Psoas muscle (tissue), 8 donors: ENCODE data around the gene SCTR. TPM values are rescaled to one million over a fixed set of nuclear protein-coding genes. Genes with fewer than 3 reads are reported as not detected.

ENCODE experiments used
- ATAC-seq, 4 donors: fragments of 200-7000 bp; cut with Tn5 transposase; one replicate each; pipeline ENCODE4 v1.9.1; 2020; ENCODE audit warnings: moderate library complexity in 3 of 4, mild to moderate bottlenecking in 2 of 4
- DNase-seq, 2 donors: peaks; one replicate each; pipeline ENCODE4 v3.0.0-alpha.2; 2020
- H3K27ac ChIP-seq: fragments of 200-600 bp; one replicate; pipeline ENCODE4 v1.8.0; 2022
- H3K27me3 ChIP-seq, 3 donors: fragments of 200-600 bp in 1 of 3; one replicate each; pipeline versions ENCODE4 v1.6.1 to v1.8.0; 2013 to 2022; ENCODE audit warnings: low read length in 2 of 3, mild to moderate bottlenecking in 2 of 3, moderate library complexity in 1 of 3; ENCODE audit not compliant: insufficient read depth in 3 of 3
- H3K36me3 ChIP-seq, 2 donors: fragments of 200-600 bp in 1 of 2; one replicate each; pipeline versions ENCODE4 v1.6.1 to v1.8.0; 2013 to 2022; ENCODE audit warnings: low read depth in 1 of 2, mild to moderate bottlenecking in 1 of 2, moderate library complexity in 1 of 2; ENCODE audit not compliant: insufficient read depth in 1 of 2
- H3K4me1 ChIP-seq: fragments of 200-600 bp; one replicate; pipeline ENCODE4 v1.8.0; 2022
- H3K4me3 ChIP-seq: fragments of 200-600 bp; one replicate; pipeline ENCODE4 v1.8.0; 2022; ENCODE audit warnings: mild to moderate bottlenecking
- H3K9me3 ChIP-seq: fragments of 200-600 bp; one replicate; pipeline ENCODE4 v1.8.0; 2022
- CTCF ChIP-seq: fragments of 200-600 bp; IDR thresholded peaks from one replicate; pipeline ENCODE4 v1.8.0; 2022; ENCODE audit warnings: antibody characterized with exemption
- WGBS, 3 donors: extraction: QIAGEN DNeasy Blood & Tissue Kit; methylation state at CpG; one replicate each; pipeline versions ENCODE4 v1.1.6 to v1.1.7; 2013; 5-methylcytosine and 5-hydroxymethylcytosine counted together
- intact Hi-C, 2 donors: fragments of 100-400 bp; cut with DNase I; formaldehyde crosslinking; loops; one replicate each; pipeline versions ENCODE4 v1.11.0 to v1.14.2; 2022
- polyA plus RNA-seq, 3 donors: library from polyadenylated mRNA; stranded (reverse); fragments of 200-250 nt; gene quantifications; one replicate each; pipeline ENCODE4 v1.2.3, GENCODE V29; 2013
- total RNA-seq, 4 donors: library from RNA; stranded (reverse); fragmentation: NEBNext Ultra II Directional in 2 of 4; extraction: Animal tissue kit (Norgen Biotek cat#: 25700) in 2 of 4; gene quantifications; one replicate each; pipeline versions ENCODE4 v1.2.1 to v1.2.4, GENCODE V29; 2021 to 2023
- donor health status: healthy with polysubstance abuse.
- donor health status: DM: no; HTN: no; CAD: no; lungs with moderate emphysema.
- donor health status: Bipolar disorder and iron deficiency.
- donor health status: healthy.
- donor health status: DM: yes; HTN: yes; CAD: no.
- donor health status: DM: no; HTN: no; CAD: no.
- donor health status: DM: no; HTN: no; CAD: no.
- donor health status: DM: yes; HTN: yes; CAD: no.

Gene SCTR
- total and polyA plus RNA-seq, 7 donors, result 0.12 to 1.3 (median 0.57) TPM; not detected in 4

GRCh38 chr2:119462574-119462973 is 61.7 kb downstream of the SCTR start:
- no peak for DNase-seq
- 93 to 95% (median 95%) methylated on average over 6 to 7 of the region's 7 CpGs for WGBS, 3 donors

GRCh38 chr2:119461811-119462210 is 62.5 kb downstream of the SCTR start:
- DNase-seq (no peak), ATAC-seq (no peak)
- 91 to 95% (median 95%) methylated on average over 5 of the region's 5 CpGs for WGBS, 3 donors
- Histone ChIP-seq H3K36me3 (no peaks in the 10 kb centered on the region), H3K4me1 (no peaks in the 10 kb centered on the region), H3K27me3 (no peaks in the 10 kb centered on the region), H3K4me3 (no peak overlapping the region), H3K9me3 (no peaks in the 10 kb centered on the region), H3K27ac (no peak overlapping the region)
- intact Hi-C loops, result no loop called here
- TF ChIP-seq CTCF, result no peak

More at GRCh38 chr2:119462574-119462973, 61.7 kb downstream of the SCTR start:
- no peak for ATAC-seq
- Histone ChIP-seq H3K36me3 (no peaks in the 10 kb centered on the region), H3K4me3 (no peak overlapping the region), H3K27ac (no peak overlapping the region), H3K9me3 (no peaks in the 10 kb centered on the region), H3K27me3 (no peaks in the 10 kb centered on the region), H3K4me1 (no peaks in the 10 kb centered on the region)
- intact Hi-C loops, result no loop called here
- no peak for TF ChIP-seq CTCF

GRCh38 chr2:119460076-119460475 is 64.2 kb downstream of the SCTR start:
- intact Hi-C loops, result no loop called here
- no peak for ATAC-seq
- WGBS, 3 donors, result 57 to 68% (median 65%) methylated on average over 2 of the region's 2 CpGs
- no peak for TF ChIP-seq CTCF
- H3K27ac ChIP-seq, result no peak overlapping the region
- H3K27me3 ChIP-seq, result no peaks in the 10 kb centered on the region
- no peaks in the 10 kb centered on the region for H3K4me1 ChIP-seq
- no peak for DNase-seq
- no peak overlapping the region for H3K4me3 ChIP-seq
- H3K9me3 ChIP-seq, result no peaks in the 10 kb centered on the region
- no peaks in the 10 kb centered on the region for H3K36me3 ChIP-seq

GRCh38 chr2:119455066-119455718 is 69.1 kb downstream of the SCTR start:
- no peak for TF ChIP-seq CTCF
- 60 to 72% (median 70%) methylated on average over 13 of the region's 13 CpGs for WGBS, 3 donors
- H3K27me3 ChIP-seq, result peaks cover 0 to 3% (median 0%) of the 10 kb centered on the region in 3 donors
- H3K9me3 ChIP-seq, result no peaks in the 10 kb centered on the region
- H3K4me3 ChIP-seq, result no peak overlapping the region
- no peaks in the 10 kb centered on the region for H3K36me3 ChIP-seq
- no peaks in the 10 kb centered on the region for H3K4me1 ChIP-seq
- no peak for ATAC-seq
- intact Hi-C loops, result no loop called here
- no peak for DNase-seq
- H3K27ac ChIP-seq, result no peak overlapping the region
